Cerebellar nuclear complex (tissue), 1 donor: Measurements from ENCODE around the gene CDH16.
"Not testable (repeated sequence)": the region's sequence is repeated elsewhere in the genome, so short reads cannot be mapped to it uniquely, and the experiment has no call there.

Source experiments
- DNase-seq, 2 experiments: peaks; one replicate each; lab custom pipeline; 2025; lab: John Stamatoyannopoulos, UW

Gene CDH16

DNA sequence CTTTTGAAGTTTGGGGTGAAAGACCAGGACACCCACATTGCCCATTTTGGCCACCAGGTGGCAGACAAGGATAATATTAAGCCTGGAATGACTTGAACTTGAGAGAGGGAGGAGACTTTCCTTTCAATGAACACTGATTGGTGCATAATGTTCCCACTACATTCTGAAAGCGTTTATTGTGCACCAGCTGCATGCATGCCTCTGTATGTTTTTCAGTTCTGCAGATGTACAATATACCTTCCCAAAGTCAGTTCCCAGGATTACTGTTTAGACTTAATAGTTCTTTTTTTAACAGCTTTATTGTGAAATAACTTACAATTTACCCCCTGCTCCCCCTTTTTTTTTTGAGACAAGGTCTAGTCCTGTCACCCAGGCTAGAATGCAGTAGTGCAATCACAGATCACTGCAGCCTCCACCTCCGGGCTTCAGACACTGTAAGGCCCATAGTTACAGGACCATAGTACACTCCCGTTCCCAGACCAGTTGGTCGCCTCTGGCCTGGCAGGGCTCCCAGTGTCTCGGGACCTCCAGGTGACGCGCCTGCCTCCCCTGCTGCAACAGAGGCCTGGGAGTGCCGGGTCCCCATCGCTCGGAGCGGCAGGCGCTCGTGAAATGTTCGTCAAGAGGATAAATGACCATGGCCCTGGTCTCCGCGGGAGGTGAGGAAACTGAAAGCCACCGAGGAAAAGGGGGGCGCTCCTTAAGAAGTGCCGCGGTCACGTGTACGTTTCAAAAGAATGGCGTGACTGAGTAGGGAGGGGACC, 28.8 kb upstream of the CDH16 start:
- peak in 1 of 2 experiments; percentile 85 for DNase-seq

GRCh38 chr16:66946974-66947301, 28.3 kb upstream of the CDH16 start:
- DNase-seq = no peak

GRCh38 chr16:66946541-66946940, 27.9 kb upstream of the CDH16 start:
- DNase-seq = no peak

DNA sequence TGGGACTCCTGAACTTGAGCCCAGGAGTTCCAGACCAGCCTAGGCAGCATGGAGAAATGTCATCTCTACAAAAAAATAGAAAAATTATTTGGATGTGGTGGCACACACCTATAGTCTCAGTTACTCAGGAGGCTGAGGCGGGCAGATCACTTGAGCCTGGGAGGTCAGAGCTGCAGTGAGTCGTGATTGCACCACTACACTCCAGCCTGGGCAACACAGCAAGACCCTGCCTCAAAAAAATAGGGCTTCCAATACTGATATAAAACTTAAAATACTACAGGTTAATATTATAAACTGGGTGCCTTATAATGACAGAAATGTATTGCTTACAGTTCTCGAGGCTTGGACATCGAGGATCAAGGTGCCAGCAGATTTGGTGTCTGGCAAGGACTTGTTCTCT, 27.3 kb upstream of the CDH16 start:
- DNase-seq = no peak

GRCh38 chr16:66944971-66945370, 26.3 kb upstream of the CDH16 start:
- not testable (repeated sequence) for DNase-seq

DNA sequence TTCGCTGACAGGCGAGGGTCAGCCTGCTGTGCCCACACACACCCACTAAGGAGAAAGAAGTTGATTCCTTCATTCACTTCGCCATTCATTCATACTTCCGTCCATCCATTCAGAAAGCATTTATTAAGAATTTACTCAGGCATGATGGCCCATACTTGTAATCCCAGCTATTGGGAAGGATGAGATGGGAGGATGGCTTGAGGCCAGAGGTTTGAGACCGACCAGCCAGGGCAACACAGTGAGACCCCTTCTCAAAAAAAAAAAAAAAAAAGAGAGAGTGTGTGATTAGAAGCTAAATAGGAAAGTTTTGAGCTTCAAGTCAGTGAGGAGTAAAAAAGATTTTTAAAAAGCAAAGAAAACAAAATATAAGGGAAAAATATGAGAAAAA, 25.4 kb upstream of the CDH16 start:
- no peak for DNase-seq

DNA sequence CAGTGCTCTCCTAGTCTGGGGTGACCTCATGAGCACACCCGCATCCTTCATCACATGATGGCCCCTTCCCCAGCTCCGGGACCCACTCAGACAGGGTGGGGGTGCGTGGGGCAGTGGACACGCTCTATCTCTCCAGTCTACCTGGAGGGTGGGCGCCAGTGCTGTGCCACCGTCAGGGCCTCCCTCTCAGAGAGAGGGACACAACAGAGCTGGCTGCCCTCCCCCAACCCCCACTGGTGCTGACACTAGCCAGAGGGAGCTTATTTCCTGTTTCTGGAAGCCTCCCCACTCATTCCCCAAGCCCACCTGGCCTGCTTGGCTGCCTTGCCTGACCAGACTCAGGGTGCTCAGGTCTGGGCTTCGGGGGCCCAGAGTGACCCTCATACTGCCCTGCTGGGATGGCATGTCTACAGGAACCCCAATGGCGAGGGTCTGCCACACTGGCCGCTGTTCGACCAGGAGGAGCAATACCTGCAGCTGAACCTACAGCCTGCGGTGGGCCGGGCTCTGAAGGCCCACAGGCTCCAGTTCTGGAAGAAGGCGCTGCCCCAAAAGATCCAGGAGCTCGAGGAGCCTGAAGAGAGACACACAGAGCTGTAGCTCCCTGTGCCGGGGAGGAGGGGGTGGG, 24.9 kb upstream of the CDH16 start:
- DNase-seq = no peak

- no peak for DNase-seq
Observed at GRCh38 chr16:66942981-66943380, 24.3 kb upstream of the CDH16 start.

- no peak for DNase-seq
Observed at GRCh38 chr16:66940236-66940635, 21.6 kb upstream of the CDH16 start.

DNA sequence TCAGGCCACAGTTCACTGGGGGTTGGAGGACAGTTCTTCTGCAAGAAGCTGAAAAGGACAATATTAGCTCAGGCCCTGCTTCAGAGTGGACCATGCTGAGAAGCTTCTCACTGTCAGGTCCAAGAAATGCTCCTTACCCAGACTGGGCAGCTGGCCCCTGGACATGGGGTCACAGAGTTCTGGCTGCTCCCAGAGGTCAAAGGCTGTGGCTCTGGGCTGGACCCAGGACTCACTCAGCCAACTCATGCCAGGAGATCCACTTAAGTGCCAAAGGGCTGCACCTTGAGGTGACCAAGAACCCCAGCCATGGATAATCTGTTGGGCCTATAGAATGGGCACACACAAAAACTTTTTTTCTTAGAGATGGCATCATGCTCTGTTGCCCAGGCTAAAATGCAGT, 20.7 kb upstream of the CDH16 start:
- no peak for DNase-seq

- no peak for DNase-seq
Observed at GRCh38 chr16:66937725-66938337, 19.1 kb upstream of the CDH16 start.

- no peak for DNase-seq
Observed at GRCh38 chr16:66936889-66937554, 18.3 kb upstream of the CDH16 start.

DNA sequence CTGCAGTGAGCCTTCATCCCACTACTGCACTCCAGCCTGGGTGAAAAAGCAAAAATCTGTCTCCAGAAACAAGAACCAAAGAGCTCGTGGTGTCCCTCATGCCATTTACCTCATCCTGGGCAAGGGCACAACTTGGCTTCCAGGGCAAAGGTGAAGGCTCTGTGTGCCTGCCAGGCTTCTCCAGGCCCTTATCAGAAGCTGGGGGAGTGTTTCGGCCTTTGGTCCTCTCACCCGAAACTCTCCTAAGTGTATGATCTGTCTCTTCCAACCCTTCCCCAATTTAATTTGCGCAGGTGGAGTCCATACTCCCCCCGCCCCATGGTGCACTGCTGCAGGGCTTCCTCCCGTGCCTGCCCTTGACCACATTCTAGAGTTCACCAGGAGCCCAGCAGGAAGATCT, 17.8 kb upstream of the CDH16 start:
- no peak for DNase-seq

- no peak for DNase-seq
Observed at GRCh38 chr16:66935314-66936011, 16.8 kb upstream of the CDH16 start, which contains the start of gene CES2. TSS of gene CES2 (plus strand) at chr16:66935516. CDS start at chr16:66935636, 120 bp downstream.

DNA sequence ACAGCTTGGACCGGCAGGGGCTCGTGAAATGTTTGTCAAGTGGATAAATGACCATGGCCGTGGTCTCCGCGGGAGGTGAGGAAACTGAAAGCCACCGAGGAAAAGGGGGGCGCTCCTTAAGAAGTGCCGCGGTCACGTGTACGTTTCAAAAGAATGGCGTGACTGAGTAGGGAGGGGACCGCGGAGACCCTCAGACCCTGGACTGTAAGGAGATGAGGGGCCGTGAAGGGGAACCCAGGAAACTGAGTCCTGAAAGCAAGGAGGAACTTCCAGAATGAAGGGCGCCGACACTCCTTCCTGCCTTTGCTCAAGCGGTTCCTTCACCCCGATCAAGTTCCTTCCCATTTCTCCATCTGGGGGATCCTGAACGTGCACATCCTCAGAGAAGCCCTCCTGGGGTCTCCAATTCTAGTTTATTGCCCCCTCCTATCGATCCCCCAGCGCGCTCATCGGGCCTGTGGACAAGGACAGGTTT, 16.2 kb upstream of the CDH16 start:
- DNase-seq = not testable (repeated sequence)

DNA sequence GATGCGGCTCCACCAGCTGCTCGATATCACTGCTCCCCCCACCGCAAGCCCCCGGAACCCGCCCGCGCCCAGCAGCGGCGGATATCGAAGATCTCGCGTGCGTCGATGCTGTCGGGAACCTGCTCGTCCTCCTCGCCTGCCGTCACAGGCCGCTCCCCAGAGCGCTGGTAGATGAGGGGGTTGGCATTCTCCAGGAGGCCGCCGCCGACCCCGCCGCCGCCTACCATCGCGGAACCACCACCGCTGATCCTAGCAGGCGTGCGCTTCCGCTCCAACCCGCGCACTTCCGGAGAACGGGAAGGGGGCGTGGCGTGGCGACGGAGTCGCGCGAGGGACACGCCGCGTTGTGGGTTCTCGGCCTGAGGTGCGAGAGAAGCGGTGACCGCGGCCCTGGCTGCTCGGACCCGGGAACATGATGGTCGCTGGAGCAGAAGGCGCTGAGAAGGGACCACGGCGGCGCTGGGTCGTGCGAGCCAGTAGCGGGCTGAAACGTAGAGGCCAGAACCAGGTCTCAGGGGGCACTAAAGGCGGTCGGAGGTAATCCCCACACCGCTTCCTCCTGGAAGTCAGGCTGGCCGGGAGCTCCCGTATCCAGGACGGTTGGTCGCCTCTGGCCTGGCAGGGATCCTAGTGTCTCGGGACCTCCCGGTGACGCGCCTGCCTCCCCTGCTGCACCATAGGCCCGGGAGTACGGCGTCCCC, 15.6 kb upstream of the CDH16 start, which contains the start of gene CIAO2B:
TSS of gene CIAO2B (minus strand) at position 265 of the 701 bp plus-strand sequence. CDS start at position 227, 38 bp downstream.
- DNase-seq = peak in 1 of 2 experiments; percentile 19

GRCh38 chr16:66933776-66934137, 15.1 kb upstream of the CDH16 start:
- no peak for DNase-seq

DNA sequence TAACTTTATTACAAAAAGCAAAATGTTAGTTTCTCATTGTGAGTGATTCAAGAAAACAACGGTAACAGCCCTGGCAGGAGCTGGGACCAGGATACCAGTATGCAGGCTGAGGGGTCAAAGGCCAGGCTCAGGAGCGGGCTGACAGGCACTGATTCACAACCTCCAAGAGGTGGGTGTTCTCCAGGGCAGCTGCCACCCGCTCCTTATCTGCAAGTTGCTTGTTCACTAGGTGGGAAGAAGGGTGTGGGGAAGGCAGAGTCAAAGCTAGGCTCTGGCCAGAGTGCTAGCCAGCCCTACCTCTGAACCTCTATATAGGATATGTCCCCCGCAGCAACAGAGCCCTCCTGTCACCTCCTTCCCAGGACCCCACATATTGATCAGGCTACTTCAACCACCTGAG, 13.4 kb upstream of the CDH16 start:
- no peak for DNase-seq

DNA sequence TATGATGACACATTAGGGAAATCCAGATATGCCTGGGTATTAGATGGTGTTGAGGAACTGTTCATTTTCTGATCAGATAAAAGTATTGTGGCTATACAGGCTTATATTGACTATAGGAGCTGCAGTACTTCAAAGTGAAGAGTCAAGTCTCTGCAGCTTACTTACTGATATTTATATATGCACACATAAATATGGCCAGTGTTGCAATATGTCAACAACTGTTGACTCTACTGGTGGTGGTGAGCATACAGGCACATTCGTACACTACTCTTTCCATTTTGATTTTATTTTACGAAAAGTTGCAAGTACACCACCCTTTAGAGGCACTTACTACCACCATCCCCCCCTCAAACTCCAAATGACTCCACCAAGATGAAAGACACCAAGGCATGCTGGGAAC, 13.0 kb upstream of the CDH16 start:
- no peak for DNase-seq

DNA sequence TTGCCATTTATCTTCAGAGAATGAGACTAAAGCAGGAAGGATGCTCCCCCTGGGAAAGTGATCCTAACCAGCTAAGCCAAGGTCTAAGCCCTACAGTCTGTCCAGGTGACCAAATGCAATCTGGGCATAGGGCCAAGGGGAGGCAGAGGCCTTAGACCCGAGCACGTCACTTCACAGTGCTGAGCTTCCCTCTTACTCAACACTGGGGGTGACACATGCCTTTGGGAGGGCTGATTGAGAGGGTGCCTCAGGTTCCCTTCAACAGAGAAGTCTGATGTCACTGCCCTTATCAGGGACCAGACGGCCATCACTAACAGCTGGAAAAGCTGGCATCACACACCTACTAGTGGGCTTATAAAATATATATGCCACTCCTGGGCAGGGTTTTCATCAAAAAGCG, 11.5 kb upstream of the CDH16 start:
- DNase-seq = no peak

GRCh38 chr16:66928702-66929388, 10.2 kb upstream of the CDH16 start:
- DNase-seq = no peak
